Stimulated activated CD4-positive, alpha-beta T cell treated with anti-CD3 and anti-CD28 coated beads, Interleukin-4, amount 100 ng/mL, for 24 hours (primary cell): Measurements from ENCODE around the gene MYLIP.

Experiments used
- DNase-seq: peaks from one replicate; pipeline ENCODE4 v3.0.0-alpha.2; 2020

MYLIP gene

DNA sequence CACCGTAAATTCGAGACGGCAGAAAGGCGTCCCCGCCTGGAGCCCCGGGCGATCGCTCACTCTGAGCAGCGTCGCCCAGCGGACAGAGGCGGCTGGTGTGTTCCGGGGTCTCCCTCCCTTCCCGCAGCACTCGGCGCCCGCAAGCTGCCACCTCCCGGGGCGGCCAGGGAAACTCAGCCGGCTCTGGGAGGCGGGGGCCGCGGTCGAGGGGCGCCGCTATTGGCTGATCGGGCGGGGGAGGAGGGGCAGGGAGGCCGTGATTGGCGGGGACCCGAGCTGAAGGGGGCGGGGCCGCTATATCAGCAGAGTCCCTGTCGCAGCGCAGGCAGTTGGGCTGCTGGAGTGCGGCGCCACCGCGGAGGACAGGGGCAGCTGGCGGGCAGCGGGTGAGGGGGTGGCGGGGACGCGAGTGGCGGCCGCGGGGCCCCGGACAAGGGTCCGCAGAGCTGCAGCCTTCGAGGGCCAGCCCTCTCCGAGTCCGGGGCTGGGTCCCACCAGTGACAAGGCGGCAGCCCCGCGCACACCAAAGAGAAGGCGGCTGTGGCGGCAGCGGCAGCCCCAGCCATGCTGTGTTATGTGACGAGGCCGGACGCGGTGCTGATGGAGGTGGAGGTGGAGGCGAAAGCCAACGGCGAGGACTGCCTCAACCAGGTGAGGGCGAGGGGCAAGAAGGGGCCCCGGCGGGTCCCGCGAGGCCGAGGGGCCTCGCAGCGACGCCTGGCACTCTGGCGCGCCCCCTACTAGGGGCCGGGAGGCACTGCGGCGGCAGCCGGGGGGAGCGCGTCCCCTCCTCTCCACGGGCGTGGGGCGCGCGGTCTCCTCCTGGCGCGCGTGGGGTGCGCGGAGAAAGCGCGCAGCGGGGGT, at the start of gene MYLIP:
TSS of gene MYLIP (plus strand) at position 328 of the 864 bp plus-strand sequence. CDS start at position 565, 237 bp downstream.
- peak; percentile 97 for DNase-seq

DNA sequence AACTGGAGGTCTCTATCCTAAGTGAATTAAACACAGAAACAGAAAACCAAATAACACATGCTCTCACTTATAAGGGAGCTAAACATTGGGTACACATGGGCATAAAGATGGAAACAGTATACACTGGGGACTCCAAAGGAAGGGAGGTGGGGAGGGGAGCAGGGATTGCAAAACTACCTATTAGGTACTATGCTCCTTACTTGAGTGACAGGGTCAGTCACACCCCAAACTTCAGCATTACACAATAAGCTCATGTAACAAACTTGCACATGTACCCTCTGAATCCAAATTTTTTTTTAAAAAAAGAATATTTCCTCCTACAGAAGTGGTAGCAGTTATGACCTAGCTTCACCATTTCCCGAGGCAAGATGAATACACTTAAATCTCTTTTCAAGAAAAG, 49.5 kb upstream of the MYLIP start:
- no peak for DNase-seq

DNA sequence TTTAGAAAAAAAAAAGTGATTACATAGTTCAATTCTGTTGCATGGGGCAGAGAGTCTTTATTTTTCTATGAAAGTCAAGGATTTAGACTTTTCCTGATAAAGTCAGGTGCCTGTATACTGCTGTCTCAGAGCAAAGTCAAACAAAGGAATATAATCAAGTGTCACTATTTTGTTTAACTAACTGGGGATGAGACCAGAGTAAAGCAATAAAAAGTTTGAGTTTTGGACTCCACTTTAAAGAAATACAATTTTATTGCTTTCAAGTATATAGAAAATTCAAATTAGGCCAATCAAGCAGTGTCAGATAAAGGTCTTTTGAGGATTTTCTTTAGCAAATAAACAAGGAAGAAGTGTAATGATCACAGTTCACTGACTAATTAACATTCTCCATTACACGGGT, 48.7 kb upstream of the MYLIP start:
- no peak for DNase-seq

DNA sequence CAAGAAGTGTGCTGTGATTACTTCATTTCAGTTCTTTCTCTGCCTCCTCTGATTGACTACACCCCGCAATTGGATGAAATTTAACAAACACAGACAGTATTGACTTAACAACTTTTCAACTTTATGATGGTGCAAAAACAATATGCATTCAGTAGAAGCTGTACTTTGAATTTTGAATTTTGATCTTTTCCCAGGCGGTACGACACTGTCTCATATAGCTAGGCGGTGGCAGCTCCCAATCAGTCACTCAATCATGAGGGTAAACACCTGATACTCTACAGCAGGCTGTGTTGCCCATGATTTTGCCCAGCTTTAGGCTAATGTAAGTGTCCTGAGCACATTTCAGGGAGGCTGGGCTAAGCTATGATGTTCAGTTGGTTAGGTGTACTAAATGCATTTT, 47.6 kb upstream of the MYLIP start:
- DNase-seq = no peak

GRCh38 chr6:16082361-16082760, 46.5 kb upstream of the MYLIP start:
- DNase-seq = no peak

DNA sequence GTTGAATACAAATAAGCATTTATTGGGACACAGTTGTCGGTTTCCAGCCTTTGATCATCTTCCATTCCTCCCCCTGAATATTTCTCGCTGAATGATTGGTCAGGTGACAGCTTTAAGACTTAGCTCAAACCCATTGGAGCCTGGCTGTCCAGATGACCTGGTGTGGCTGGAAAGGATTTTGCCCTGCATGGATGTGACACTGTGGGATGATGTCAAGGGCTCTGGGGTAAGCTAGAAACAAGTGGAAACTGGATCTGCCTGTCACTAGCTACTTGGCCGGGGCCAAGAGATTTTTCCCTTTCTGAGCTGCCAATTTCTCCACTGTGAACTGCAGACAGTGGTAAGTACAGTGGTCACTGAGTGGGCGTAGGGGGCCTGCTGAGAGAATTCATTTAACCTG, 41.9 kb upstream of the MYLIP start:
- no peak for DNase-seq

DNA sequence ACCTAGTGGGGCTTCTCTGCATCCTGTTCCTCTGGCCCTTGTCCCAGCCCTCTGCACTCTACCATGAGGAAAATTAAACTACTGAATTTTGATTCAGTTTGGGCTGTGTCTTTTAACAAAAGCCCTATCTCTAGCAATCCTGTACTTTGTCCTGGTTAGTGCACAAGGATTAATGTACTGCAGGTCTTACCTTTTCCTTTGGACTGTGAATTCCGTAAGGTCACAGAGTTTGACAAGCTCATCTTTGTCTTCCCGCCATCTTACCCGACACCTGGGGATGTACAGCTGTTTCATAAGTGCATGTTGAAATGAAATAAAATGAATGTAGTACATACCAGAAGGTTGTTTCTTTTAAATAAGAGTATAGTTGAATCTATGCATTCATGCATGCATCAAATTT, 41.5 kb upstream of the MYLIP start:
- DNase-seq = no peak

GRCh38 chr6:16088409-16088808, 40.5 kb upstream of the MYLIP start:
- DNase-seq = no peak

DNA sequence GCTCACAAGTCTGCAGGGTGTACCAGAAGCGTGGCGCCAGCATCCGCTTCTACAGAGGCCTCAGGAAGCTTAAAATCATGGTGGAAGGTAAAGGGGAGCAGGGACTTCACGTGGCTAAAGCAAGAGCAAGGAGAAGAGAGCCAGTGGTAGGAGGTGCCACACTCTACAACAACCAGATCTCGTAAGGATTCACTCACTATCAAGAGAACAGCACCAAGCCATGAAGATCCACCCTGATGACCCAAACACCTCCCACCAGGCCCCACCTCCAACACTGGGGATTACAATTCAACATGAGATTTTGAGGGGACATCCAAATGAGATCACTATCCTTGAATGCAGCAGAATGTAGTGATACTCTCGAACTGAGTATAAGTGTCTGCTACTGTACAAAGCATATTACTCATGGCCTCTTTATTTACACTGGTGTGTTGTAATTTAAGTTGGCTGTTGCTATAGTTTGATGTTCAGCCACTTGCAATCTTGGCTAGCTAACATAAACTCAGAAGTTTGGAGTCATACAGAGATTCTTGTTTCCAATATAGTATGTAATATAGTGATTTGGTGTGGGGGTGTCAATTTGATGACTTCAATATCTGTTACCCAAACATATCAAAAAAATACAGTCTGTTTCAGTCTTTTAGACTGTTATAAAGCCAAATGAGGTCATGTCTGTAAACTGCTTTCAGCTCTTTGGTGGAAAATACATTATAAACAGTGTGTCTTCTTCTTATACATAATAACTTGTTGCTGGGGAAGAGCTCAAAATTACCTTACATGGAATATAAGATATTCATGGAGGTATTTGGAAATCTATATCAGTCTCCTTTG, 39.4 kb upstream of the MYLIP start:
- no peak for DNase-seq

DNA sequence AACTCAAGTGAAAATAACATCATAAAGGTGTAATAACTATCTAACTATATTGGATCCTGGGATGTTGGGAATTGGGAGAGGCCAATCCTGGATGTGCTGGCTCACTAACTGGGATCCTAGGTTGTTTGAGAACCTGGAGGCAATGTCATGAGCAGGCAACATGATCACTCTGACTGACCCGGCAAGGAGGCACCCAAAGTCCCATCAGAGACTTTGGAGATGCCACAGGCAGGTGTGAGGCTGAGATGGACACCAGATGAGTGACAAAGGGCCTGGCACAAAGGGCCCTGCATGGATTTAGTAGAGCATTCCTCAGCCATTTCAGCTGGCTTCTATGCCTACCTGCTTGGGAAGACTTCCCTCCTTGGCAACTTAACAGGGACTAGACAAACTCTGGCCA, 38.4 kb upstream of the MYLIP start:
- no peak for DNase-seq

- DNase-seq = no peak
Observed at GRCh38 chr6:16090920-16091319, 38.0 kb upstream of the MYLIP start.

- DNase-seq = no peak
Observed at GRCh38 chr6:16092140-16092539, 36.7 kb upstream of the MYLIP start.

DNA sequence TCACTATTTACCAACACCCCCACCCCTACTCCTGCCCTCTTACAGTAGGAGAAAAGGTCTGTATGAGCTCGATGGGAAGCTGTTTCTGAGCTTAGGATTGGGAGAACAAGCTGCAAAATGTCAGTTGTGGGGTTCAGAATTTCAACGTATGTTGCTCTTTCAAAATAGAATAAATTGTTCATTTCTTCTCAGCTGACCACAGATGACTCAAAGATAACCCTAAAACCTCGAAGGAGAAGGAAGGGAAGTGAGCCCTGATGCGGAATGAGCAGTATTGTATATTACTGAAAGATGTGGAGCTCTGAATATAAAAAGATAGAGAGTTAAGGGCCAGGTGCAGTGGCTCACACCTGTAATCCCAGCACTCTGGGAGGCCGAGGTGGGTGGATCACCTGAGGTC, 35.9 kb upstream of the MYLIP start:
- DNase-seq = no peak

GRCh38 chr6:16095180-16095579, 33.7 kb upstream of the MYLIP start:
- no peak for DNase-seq

DNA sequence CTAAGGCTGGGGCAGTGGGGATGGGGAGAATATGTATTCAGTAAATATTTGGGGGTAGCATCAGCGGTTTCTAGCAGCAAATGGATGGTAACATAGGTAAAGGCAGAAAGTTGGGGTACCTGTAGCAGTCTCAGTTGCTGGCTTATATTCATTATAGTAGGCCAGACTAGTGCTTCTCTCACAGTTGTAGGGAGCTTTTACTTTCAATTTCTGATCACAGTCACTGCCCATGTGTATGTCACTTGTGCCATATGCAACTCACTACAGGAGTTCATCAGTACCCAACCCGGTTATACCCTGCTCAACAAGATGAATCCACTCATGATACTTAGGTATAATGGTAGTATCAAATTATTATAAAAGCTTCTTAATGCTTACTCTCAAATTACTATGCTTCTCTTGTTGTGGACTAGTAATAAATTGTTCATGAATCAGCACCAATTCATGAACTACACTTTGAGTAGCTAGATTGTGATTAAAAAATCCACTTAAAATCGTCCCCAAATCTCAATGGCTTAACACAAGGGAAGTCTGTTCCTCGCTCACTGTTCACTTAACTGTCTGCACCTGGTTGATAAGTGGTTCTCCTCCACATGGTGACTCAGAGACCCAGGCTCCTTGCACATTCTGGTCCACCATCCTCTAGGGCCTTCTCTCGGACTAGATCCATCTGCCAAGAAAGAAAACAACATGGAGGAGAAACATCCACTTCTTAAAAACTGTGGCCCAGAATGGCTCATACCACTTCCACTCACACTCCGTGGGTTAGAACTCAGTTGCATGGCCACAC, 31.3 kb upstream of the MYLIP start:
- DNase-seq = no peak

GRCh38 chr6:16098211-16098610, 30.7 kb upstream of the MYLIP start:
- DNase-seq = no peak

DNA sequence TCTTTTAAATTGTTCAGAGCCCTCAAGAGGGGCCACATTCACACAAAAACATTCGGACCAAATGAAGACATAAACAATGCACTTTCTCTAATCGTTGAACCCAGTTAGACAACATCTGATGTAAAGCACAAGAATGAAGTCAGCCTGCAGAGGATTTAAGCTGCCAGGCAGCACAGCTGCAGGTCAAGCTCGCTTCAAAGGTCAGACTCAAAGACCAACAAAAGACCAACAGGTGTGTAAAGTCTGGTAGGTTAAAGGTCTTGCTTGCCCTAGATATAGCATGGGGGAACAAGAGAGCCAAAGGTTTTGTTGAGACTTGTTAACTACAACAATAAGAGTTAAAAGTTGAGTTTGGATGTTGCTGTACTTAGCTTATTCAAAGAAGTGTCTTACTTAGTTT, 26.7 kb upstream of the MYLIP start:
- no peak for DNase-seq

DNA sequence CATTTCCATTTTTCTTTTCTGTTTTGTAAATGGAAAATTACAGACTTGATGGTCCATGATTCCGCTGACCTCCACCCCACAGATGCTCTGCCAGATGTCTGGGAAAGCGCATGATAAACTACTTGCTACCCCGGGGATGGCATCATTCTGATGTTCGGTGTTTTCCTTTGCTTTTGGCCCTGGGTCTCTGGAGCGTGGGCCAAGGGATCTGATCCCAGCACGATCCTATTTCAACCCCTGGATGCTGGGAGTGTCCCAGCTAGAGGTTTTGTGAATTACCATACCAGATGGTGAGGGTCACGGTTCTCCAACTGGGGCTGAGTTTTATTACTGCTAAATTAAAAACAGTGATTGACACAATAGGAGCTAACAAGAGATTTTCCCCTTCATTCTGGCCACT, 25.2 kb upstream of the MYLIP start:
- no peak for DNase-seq

DNA sequence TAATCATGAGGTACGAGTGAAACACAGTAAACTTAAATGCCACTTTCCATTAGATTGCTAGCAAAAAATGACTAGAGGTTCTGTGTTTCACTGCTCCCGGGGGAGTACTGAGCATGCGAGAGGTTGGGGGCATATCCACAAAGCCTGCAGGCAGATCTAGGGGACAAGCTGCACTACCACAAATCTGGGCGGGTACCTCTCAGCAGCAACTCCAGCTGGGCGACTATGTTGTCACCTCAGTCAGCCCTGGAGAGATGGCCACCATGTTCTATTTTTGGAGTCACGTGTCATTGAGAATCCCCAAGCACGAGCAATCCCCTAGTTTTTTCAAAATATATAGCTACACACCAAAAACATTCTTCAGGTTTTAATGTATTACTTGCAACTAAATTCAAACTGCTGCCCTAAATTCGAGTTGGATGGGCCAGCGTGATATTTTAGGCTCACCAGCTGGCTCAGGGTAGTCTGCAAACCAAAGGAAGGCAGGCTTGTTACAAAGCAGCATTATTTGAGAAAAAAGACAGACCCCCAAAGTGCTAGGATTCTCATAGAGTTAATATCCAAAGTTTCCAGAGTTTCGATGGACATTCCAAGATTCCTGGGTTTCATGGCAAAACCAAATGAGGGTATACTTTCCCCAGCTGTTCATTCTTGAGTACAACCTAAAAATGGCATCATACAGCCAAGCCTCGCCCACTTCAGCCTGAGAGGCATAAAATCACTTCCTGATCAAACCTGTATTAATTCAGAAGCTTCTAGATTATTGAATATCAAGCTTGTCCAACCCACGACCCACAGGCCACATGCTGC, 24.1 kb upstream of the MYLIP start:
- DNase-seq = no peak

- no peak for DNase-seq
Observed at GRCh38 chr6:16105854-16106253, 23.0 kb upstream of the MYLIP start.

DNA sequence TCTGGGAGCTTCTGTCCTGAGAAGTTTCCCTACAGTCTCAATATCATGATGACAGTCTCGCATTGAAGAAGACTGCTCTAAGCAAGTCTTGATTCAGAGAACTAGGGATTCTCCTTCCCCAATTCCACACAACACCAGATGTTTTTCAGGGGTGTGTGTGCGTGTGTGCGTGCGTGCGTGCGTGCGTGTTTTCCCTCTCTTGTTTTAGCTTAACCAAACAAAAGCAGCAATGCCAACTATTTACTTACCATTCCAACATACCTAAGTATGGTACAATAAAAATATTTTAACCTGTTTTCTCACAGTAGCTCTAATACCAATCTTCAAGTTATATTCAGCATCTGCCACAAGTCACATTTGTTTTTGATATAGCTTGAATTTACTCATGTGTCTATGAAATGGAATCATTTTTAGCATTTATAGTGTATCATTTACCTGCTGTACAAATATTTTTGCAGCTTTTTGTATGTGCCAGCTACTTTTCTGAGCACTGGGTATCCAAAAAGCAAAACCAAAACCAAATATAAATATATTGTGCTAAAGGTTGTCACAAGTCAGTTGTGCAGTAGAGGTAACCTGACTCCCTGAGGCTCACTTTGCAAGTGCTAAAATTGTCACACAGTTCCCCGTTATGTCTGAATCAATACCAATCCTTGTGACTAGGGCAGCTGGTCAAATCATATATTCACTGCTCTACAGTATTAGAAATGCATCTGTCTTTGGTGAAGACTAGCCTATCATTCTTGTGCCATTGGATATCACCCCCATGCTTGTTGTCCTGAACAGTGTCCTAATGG, 21.7 kb upstream of the MYLIP start:
- DNase-seq = no peak

DNA sequence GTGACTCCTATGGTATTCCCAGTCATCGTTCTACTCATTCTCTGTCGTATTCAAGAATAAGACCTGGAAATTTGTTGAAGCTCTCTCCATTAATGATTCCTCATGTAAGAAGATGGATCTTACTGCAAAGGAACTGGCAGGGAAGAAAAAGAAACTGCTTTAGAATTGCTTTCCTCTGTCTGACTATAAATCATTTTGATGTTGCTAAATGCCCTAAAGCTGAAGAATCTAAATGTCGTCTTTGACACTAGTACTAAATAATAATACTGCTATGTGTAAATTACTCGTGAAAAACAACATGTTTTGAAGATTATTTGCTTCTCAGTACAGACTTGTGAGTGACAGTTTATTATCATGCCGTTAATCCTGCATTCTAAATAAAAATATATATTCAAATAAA, 20.5 kb upstream of the MYLIP start:
- DNase-seq = no peak
